ENCODE results near the gene MED20. TPM values are rescaled to one million over a fixed set of nuclear protein-coding genes. Genes with fewer than 3 reads are reported as not detected.

MED20 gene
- total and polyA plus RNA-seq, 10 of the 15 experiments (the other 5 are each of a cell fraction or from before 2014, with no cell fraction given) = 13.4 to 24.8 (median 17.9) TPM

DNA sequence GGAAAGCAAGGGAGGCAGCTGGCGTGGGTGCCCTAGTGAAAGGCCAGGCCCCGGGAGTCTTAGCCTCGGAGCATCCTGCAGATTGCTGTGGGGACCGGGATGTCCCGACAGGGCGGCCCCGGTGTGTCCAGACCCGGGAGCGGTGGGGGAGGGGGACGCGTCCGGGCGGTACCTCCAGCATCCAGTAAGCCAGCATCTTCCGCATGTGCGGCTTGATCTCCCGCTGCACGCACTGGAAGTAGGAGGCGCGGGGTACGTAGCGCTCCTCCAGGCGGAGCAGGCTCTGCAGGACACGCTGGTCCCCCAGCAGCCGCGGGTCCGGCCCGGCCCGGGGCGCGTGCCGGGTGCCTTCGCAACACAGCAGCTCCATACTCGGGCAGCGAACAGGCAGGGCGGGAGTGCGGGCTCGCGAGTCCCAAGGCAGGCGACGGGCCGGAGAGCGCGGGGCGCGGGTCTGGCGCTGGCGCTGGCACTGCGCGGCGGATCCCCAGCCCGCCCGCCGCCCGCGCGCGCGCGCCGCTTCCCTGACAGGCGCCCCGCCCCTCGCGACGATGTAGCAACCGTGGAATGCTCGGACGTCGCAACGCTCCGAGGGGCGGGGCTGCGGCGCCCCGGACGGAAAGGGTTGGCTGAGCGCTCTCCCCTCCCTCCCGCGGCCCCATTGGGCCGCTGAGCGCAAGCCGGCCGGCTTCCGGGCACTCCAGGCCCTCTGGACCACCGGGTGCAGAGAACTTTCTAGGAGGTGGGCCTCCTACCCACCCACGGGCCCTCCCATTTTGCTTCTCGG is 20.5 kb upstream of the MED20 start, which contains the start of gene CCND3 (continued):
- TF ChIP-seq RBBP5 (conservative IDR thresholded peaks at IDR 0.05) (no peak), ZSCAN29 (IDR thresholded peaks at IDR 0.05) (no peak), TAF1 (IDR thresholded peaks at IDR 0.05; ENCODE audit: borderline replicate concordance, low read depth, low read length) (no peak), ZNF622 (IDR thresholded peaks at IDR 0.05) (no peak), SUPT20H (IDR thresholded peaks at IDR 0.05; ENCODE audit: borderline replicate concordance, control insufficient read depth, low read depth, low read length) (no peak), SIN3A (IDR thresholded peaks at IDR 0.05; ENCODE audit: low read depth, low read length) (peak; percentile 73; the same call in 1 of the 2 replicates), PKNOX1 (IDR thresholded peaks at IDR 0.05) (peak; percentile 3; the same call in 1 of the 2 replicates), POLR2A (IDR thresholded peaks at IDR 0.05; ENCODE audit: low read depth, low read length) (peak; percentile 27; the same call in 1 of the 2 replicates), TCF12 (IDR thresholded peaks at IDR 0.05; ENCODE audit: low read depth, low read length) (no peak), WRNIP1 (IDR thresholded peaks at IDR 0.05; ENCODE audit: borderline replicate concordance, low read depth, low read length) (no peak), CREM (IDR thresholded peaks at IDR 0.05; ENCODE audit: low read depth) (no peak), NR2C1 (IDR thresholded peaks at IDR 0.05) (0 out of 2 replicates have a peak, but pooled peaks have one; percentile 1), MYC (IDR thresholded peaks at IDR 0.05; ENCODE audit: insufficient read depth, insufficient read length, insufficient replicate concordance, low read length, severe bottlenecking) (no peak), BRCA1 (IDR thresholded peaks at IDR 0.05; ENCODE audit: low read depth, low read length) (no peak), SMC3 (IDR thresholded peaks at IDR 0.05; ENCODE audit: borderline replicate concordance, low read length) (no peak), HSF1 (IDR thresholded peaks at IDR 0.05; ENCODE audit: low read depth, low read length) (no peak), RAD51 (IDR thresholded peaks at IDR 0.05) (no peak), PML (IDR thresholded peaks at IDR 0.05; ENCODE audit: low read length) (no peak), NKRF (conservative IDR thresholded peaks at IDR 0.05) (peak; percentile 94), NFYA (IDR thresholded peaks at IDR 0.05; ENCODE audit: borderline replicate concordance, low read depth, low read length) (no peak), RELA (IDR thresholded peaks at IDR 0.05; ENCODE audit: borderline replicate concordance, partially characterized antibody) (no peak)
- TF ChIP-seq, protein P1, sequence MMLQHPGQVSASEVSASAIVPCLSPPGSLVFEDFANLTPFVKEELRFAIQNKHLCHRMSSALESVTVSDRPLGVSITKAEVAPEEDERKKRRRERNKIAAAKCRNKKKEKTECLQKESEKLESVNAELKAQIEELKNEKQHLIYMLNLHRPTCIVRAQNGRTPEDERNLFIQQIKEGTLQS (IDR thresholded peaks at IDR 0.05; ENCODE audit: borderline replicate concordance, extremely low read depth, low read depth, low read length) = no peak
- TF ChIP-seq, protein P2, sequence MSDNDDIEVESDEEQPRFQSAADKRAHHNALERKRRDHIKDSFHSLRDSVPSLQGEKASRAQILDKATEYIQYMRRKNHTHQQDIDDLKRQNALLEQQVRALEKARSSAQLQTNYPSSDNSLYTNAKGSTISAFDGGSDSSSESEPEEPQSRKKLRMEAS (IDR thresholded peaks at IDR 0.05; ENCODE audit: low read depth, low read length) = no peak; the same call in 1 of the 2 replicates

All from GM12878 (cell line).